GM06990 (cell line): ENCODE results near the gene COL10A1.

ENCODE experiments used
- DNase-seq: peaks from one replicate; pipeline ENCODE4 v3.0.0-alpha.2; 2011; ENCODE audit not compliant: insufficient read length; ENCODE audit errors: extremely low read depth
- H3K27me3 ChIP-seq: replicated peaks from 2 replicates; pipeline ENCODE4 v1.6.0; 2011; ENCODE audit warnings: low read length; ENCODE audit not compliant: control insufficient read depth, insufficient read depth
- H3K36me3 ChIP-seq: 2 replicates; pipeline ENCODE4 v1.5.1; 2011; ENCODE audit warnings: low read length; ENCODE audit not compliant: control insufficient read depth, insufficient read depth
- H3K4me3 ChIP-seq: replicated peaks from 2 replicates; pipeline ENCODE4 v1.5.1; 2011; ENCODE audit warnings: low read depth, mild to moderate bottlenecking, control low read depth, low read length
- CTCF ChIP-seq: IDR thresholded peaks from 2 replicates; pipeline ENCODE4 v1.5.1; 2011; ENCODE audit warnings: low read length, control low read depth, mild to moderate bottlenecking, inconsistent platforms; ENCODE audit not compliant: insufficient read depth, poor library complexity, severe bottlenecking

Gene COL10A1

DNA sequence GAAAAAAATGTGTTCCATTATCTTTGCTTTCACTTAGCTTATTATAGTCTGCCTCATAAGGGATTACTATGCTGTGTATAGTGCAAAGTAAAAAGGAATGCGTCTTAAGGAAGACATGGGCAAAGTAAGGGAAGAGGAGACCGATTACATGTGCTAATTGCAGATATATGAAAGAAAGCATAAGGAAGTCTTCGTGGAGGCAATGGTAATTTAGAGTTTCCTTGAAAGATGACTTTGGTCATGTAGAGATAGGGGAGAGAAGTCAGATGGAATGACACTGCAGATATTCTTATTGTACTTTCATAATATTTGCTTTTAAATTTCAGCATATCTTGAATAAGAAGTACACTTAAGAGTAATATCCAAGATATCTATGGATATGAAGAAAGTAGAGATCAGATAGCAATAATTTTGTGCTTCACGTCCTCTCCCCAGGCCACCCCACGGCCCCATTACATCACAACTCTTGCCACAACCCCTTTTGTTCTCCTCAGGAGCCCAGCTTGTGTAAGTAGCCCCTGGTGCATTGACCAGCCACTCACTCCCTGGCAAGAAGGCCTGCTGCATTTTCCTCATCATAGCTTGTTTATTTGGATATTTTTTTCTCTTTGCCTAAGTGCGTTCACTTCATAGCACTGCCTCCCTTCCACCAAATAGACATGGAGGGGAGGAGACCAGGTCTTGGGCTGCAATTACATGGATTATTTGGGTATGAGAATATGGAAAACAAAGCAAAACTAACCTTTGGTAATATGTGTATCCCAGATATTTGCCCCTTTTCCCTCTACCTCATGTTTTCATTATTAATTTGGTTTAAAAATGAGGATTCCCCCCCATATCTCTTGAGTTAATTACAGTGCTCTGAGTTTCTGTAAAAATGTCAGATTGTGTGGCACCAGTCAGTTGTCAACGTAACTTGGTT lies 30.7 kb upstream of the COL10A1 start:
- H3K36me3 ChIP-seq, result no peaks in the 10 kb centered on the region
- H3K27me3 ChIP-seq, result no peaks in the 10 kb centered on the region
- no peak for TF ChIP-seq CTCF
- H3K4me3 ChIP-seq, result no peak overlapping the region
- no peak for DNase-seq

DNA sequence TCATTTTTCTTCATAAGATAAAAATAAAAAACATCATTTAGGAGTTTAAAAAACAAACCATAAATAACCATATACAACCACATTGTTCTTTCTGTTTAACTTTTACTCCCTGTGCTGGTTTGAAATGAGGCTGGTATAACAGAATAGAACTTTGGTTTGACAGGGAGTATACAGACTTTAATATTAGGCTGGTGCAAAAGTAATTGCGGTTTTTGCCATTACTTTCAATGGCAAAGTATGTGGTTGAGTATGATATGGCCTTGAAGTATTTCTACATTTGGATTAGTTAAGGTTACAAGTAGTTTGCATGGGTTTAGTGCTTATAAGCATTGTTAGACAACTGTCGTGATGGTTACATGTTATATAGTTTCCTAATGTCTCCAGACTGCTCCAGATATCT lies 29.0 kb upstream of the COL10A1 start:
- DNase-seq, result no peak
- no peaks in the 10 kb centered on the region for H3K27me3 ChIP-seq
- no peak for TF ChIP-seq CTCF

GRCh38 chr6:116152620-116153019 lies 26.7 kb upstream of the COL10A1 start:
- no peak for TF ChIP-seq CTCF
- Histone ChIP-seq H3K36me3 (no peaks in the 10 kb centered on the region), H3K4me3 (no peak overlapping the region), H3K27me3 (no peaks in the 10 kb centered on the region)
- DNase-seq, result no peak

More for the DNA sequence above, 29.0 kb upstream of the COL10A1 start:
- H3K4me3 ChIP-seq, result no peak overlapping the region
- no peaks in the 10 kb centered on the region for H3K36me3 ChIP-seq

GRCh38 chr6:116145803-116146675 lies 20.1 kb upstream of the COL10A1 start:
- Histone ChIP-seq H3K27me3 (no peaks in the 10 kb centered on the region), H3K4me3 (no peak overlapping the region), H3K36me3 (no peaks in the 10 kb centered on the region)
- no peak for DNase-seq
- no peak for TF ChIP-seq CTCF

GRCh38 chr6:116144605-116145004 lies 18.7 kb upstream of the COL10A1 start:
- no peak overlapping the region for H3K4me3 ChIP-seq
- no peak for DNase-seq
- no peak for TF ChIP-seq CTCF
- H3K36me3 ChIP-seq, result peaks cover 1% of the 10 kb centered on the region; the same call in 1 of the 2 replicates
- H3K27me3 ChIP-seq, result no peaks in the 10 kb centered on the region
